Liver (tissue), 9 donors: ENCODE measurements around the gene ST3GAL5. TPM values are rescaled to one million over a fixed set of nuclear protein-coding genes. Genes with fewer than 3 reads are reported as not detected.

ENCODE experiments used
- DNase-seq: peaks from one replicate; pipeline ENCODE4 v3.0.0-alpha.2; 2017; ENCODE audit warnings: low spot score
- H3K27ac ChIP-seq, 2 donors: one replicate each; pipeline ENCODE4 v1.7.0; 2013; ENCODE audit warnings: inconsistent platforms in 2 of 2, low read length in 2 of 2, control low read depth in 1 of 2, low read depth in 1 of 2, mild to moderate bottlenecking in 1 of 2
- H3K27me3 ChIP-seq, 4 donors: one replicate each; pipeline versions ENCODE4 v1.6.1 to v1.7.0; 2013; ENCODE audit warnings: low read length in 3 of 4, inconsistent platforms in 1 of 4, mild to moderate bottlenecking in 1 of 4, moderate library complexity in 1 of 4; ENCODE audit not compliant: control insufficient read depth in 4 of 4, insufficient read depth in 4 of 4
- H3K36me3 ChIP-seq, 4 donors: one replicate each; pipeline versions ENCODE4 v1.6.1 to v1.7.0; 2013; ENCODE audit warnings: low read length in 3 of 4, mild to moderate bottlenecking in 3 of 4, low read depth in 1 of 4, moderate library complexity in 1 of 4; ENCODE audit not compliant: control insufficient read depth in 4 of 4, insufficient read depth in 3 of 4
- H3K4me1 ChIP-seq, 4 donors: one replicate each; pipeline versions ENCODE4 v1.6.1 to v1.7.0; 2013; ENCODE audit warnings: low read length in 3 of 4, mild to moderate bottlenecking in 3 of 4, moderate library complexity in 1 of 4; ENCODE audit not compliant: control insufficient read depth in 4 of 4, insufficient read depth in 4 of 4
- H3K4me3 ChIP-seq, 3 donors: one replicate each; pipeline versions ENCODE4 v1.6.1 to v1.7.0; 2013; ENCODE audit warnings: low read length in 3 of 3, control low read depth in 1 of 3, low read depth in 1 of 3, mild to moderate bottlenecking in 1 of 3
- H3K9ac ChIP-seq, 2 donors: one replicate each; pipeline ENCODE4 v1.7.0; 2013; ENCODE audit warnings: low read length in 2 of 2, mild to moderate bottlenecking in 2 of 2, moderate library complexity in 2 of 2, control low read depth in 1 of 2, low read depth in 1 of 2
- H3K9me3 ChIP-seq, 4 donors: one replicate each; pipeline versions ENCODE4 v1.6.1 to v1.7.0; 2013; ENCODE audit warnings: low read length in 3 of 4; ENCODE audit not compliant: control insufficient read depth in 4 of 4
- EGR1 ChIP-seq, 2 donors: IDR thresholded peaks; 2 replicates each; pipeline ENCODE4 v1.6.1; 2016 to 2018; ENCODE audit warnings: antibody characterized with exemption in 2 of 2, low read depth in 2 of 2
- FOXA1 ChIP-seq: IDR thresholded peaks from 2 replicates; pipeline ENCODE4 v1.6.1; 2016; ENCODE audit warnings: antibody characterized with exemption
- FOXA2 ChIP-seq: IDR thresholded peaks from 2 replicates; pipeline ENCODE4 v1.6.1; 2016; ENCODE audit warnings: antibody characterized with exemption
- GABPA ChIP-seq, 2 donors: IDR thresholded peaks in 1 of 2; conservative IDR thresholded peaks in 1 of 2; 2 replicates each; pipeline ENCODE4 v1.6.1; 2016; ENCODE audit warnings: antibody characterized with exemption in 2 of 2, mild to moderate bottlenecking in 1 of 2, moderate library complexity in 1 of 2
- HNF4A ChIP-seq, 2 donors: conservative IDR thresholded peaks; 2 replicates each; pipeline ENCODE4 v1.6.1; 2016; ENCODE audit warnings: antibody characterized with exemption in 2 of 2, mild to moderate bottlenecking in 2 of 2
- HNF4G ChIP-seq: IDR thresholded peaks from 2 replicates; pipeline ENCODE4 v1.6.1; 2016; ENCODE audit warnings: antibody characterized with exemption
- JUND ChIP-seq, 2 donors: IDR thresholded peaks; 2 replicates each; pipeline ENCODE4 v1.6.1; 2016; ENCODE audit warnings: antibody characterized with exemption in 2 of 2
- NR2F2 ChIP-seq: IDR thresholded peaks from 2 replicates; pipeline ENCODE4 v1.6.1; 2016; ENCODE audit warnings: antibody characterized with exemption
- RAD21 ChIP-seq, 2 donors: IDR thresholded peaks; 2 replicates each; pipeline ENCODE4 v1.6.1; 2016; ENCODE audit warnings: antibody characterized with exemption in 2 of 2, mild to moderate bottlenecking in 2 of 2
- RXRA ChIP-seq, 2 donors: IDR thresholded peaks; 2 replicates each; pipeline ENCODE4 v1.6.1; 2017 to 2018; ENCODE audit warnings: antibody characterized with exemption in 2 of 2, mild to moderate bottlenecking in 1 of 2
- SP1 ChIP-seq: IDR thresholded peaks from 2 replicates; pipeline ENCODE4 v1.6.1; 2018; ENCODE audit warnings: antibody characterized with exemption, mild to moderate bottlenecking
- TAF1 ChIP-seq: conservative IDR thresholded peaks from 2 replicates; pipeline ENCODE4 v1.6.1; 2016; ENCODE audit warnings: antibody characterized with exemption, mild to moderate bottlenecking
- YY1 ChIP-seq: IDR thresholded peaks from 2 replicates; pipeline ENCODE4 v1.6.1; 2016; ENCODE audit warnings: antibody characterized with exemption, mild to moderate bottlenecking
- WGBS: extraction: QIAGEN DNeasy Blood & Tissue Kit; methylation state at CpG from one replicate; pipeline ENCODE4 v1.1.7; 2013; 5-methylcytosine and 5-hydroxymethylcytosine counted together
- polyA plus RNA-seq, 2 donors: library from polyadenylated mRNA; stranded (reverse) in 1 of 2; unstranded in 1 of 2; fragments of 200-250 nt in 1 of 2; fragments of >200 nt in 1 of 2; fragmentation: Nextera tagmentation in 1 of 2; extraction: Ambion mirVana in 1 of 2; gene quantifications; one replicate each; pipeline versions ENCODE4 v1.2.1 to v1.2.3, GENCODE V29; 2013 to 2015
- total RNA-seq, 2 donors: library from RNA; depleted of rRNA; stranded (reverse); fragments of >200 nt; gene quantifications; one replicate each; pipeline ENCODE4 v1.2.3, GENCODE V29; 2014
- TF ChIP-seq, protein P1 (sequence below): fragments of 150-350 bp; IDR thresholded peaks from 2 replicates; pipeline ENCODE4 v1.5.1; 2017; ENCODE audit warnings: improper control_type of control experiment, low read depth, low read length; ENCODE audit not compliant: missing input control
- TF ChIP-seq, protein P2 (sequence below): IDR thresholded peaks from 2 replicates; pipeline ENCODE4 v1.6.1; 2016; ENCODE audit warnings: antibody characterized with exemption
- TF ChIP-seq, protein P3 (sequence below): IDR thresholded peaks from 2 replicates; pipeline ENCODE4 v1.6.1; 2016; ENCODE audit warnings: antibody characterized with exemption, mild to moderate bottlenecking
- TF ChIP-seq, protein P4 (sequence below): IDR thresholded peaks from 2 replicates; pipeline ENCODE4 v1.6.1; 2016; ENCODE audit warnings: antibody characterized with exemption
- TF ChIP-seq, protein P5 (sequence below): IDR thresholded peaks from 2 replicates; pipeline ENCODE4 v1.6.1; 2016; ENCODE audit warnings: antibody characterized with exemption
- donor health status: healthy.
- donor health status: healthy.
- donor health status: healthy.
- donor health status: healthy.
- donor health status: healthy.

Gene ST3GAL5
- total and polyA plus RNA-seq, 4 donors: 4.5 to 17.0 (median 9.0) TPM

DNA sequence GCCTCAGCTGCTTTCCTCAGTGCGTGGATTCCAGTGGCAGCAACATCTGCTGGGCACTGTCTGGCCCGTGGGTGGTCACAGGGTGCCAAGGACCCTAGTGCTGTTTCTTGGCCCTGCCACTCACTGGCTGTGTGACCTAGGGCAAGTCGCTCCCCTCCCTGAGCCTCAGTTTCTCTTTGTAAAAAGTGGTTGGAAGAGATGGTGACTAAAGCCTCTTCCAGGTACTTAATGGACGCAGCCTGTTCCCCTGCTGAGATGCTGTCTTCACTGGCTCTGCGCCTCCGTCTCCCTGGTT, 92.8 kb downstream of the ST3GAL5 start:
- H3K4me3 ChIP-seq: no peak overlapping the region
- no peak overlapping the region for H3K27ac ChIP-seq
- H3K9me3 ChIP-seq: peaks cover 0 to 2% (median 0%) of the 10 kb centered on the region in 4 donors
- H3K36me3 ChIP-seq: no peaks in the 10 kb centered on the region
- no peak for DNase-seq
- no peak overlapping the region for H3K9ac ChIP-seq
- TF ChIP-seq HNF4G (no peak), YY1 (no peak), SP1 (no peak), JUND (IDR thresholded peaks at IDR 0.05) (no peak), TAF1 (no peak), RXRA (IDR thresholded peaks at IDR 0.05) (no peak), FOXA2 (no peak), HNF4A (conservative IDR thresholded peaks at IDR 0.05) (no peak), FOXA1 (no peak), RAD21 (IDR thresholded peaks at IDR 0.05) (no peak), NR2F2 (no peak), GABPA (IDR thresholded peaks at IDR 0.05 in 1 of 2, conservative IDR thresholded peaks at IDR 0.05 in 1 of 2) (no peak), EGR1 (IDR thresholded peaks at IDR 0.05; ENCODE audit: low read depth in 2 of 2) (no peak)
- TF ChIP-seq, protein P1, sequence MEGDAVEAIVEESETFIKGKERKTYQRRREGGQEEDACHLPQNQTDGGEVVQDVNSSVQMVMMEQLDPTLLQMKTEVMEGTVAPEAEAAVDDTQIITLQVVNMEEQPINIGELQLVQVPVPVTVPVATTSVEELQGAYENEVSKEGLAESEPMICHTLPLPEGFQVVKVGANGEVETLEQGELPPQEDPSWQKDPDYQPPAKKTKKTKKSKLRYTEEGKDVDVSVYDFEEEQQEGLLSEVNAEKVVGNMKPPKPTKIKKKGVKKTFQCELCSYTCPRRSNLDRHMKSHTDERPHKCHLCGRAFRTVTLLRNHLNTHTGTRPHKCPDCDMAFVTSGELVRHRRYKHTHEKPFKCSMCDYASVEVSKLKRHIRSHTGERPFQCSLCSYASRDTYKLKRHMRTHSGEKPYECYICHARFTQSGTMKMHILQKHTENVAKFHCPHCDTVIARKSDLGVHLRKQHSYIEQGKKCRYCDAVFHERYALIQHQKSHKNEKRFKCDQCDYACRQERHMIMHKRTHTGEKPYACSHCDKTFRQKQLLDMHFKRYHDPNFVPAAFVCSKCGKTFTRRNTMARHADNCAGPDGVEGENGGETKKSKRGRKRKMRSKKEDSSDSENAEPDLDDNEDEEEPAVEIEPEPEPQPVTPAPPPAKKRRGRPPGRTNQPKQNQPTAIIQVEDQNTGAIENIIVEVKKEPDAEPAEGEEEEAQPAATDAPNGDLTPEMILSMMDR: no peak
- TF ChIP-seq, protein P2, sequence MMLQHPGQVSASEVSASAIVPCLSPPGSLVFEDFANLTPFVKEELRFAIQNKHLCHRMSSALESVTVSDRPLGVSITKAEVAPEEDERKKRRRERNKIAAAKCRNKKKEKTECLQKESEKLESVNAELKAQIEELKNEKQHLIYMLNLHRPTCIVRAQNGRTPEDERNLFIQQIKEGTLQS: no peak
- TF ChIP-seq, protein P3, sequence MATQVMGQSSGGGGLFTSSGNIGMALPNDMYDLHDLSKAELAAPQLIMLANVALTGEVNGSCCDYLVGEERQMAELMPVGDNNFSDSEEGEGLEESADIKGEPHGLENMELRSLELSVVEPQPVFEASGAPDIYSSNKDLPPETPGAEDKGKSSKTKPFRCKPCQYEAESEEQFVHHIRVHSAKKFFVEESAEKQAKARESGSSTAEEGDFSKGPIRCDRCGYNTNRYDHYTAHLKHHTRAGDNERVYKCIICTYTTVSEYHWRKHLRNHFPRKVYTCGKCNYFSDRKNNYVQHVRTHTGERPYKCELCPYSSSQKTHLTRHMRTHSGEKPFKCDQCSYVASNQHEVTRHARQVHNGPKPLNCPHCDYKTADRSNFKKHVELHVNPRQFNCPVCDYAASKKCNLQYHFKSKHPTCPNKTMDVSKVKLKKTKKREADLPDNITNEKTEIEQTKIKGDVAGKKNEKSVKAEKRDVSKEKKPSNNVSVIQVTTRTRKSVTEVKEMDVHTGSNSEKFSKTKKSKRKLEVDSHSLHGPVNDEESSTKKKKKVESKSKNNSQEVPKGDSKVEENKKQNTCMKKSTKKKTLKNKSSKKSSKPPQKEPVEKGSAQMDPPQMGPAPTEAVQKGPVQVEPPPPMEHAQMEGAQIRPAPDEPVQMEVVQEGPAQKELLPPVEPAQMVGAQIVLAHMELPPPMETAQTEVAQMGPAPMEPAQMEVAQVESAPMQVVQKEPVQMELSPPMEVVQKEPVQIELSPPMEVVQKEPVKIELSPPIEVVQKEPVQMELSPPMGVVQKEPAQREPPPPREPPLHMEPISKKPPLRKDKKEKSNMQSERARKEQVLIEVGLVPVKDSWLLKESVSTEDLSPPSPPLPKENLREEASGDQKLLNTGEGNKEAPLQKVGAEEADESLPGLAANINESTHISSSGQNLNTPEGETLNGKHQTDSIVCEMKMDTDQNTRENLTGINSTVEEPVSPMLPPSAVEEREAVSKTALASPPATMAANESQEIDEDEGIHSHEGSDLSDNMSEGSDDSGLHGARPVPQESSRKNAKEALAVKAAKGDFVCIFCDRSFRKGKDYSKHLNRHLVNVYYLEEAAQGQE: no peak
- TF ChIP-seq, protein P4, sequence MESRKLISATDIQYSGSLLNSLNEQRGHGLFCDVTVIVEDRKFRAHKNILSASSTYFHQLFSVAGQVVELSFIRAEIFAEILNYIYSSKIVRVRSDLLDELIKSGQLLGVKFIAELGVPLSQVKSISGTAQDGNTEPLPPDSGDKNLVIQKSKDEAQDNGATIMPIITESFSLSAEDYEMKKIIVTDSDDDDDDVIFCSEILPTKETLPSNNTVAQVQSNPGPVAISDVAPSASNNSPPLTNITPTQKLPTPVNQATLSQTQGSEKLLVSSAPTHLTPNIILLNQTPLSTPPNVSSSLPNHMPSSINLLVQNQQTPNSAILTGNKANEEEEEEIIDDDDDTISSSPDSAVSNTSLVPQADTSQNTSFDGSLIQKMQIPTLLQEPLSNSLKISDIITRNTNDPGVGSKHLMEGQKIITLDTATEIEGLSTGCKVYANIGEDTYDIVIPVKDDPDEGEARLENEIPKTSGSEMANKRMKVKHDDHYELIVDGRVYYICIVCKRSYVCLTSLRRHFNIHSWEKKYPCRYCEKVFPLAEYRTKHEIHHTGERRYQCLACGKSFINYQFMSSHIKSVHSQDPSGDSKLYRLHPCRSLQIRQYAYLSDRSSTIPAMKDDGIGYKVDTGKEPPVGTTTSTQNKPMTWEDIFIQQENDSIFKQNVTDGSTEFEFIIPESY: no peak
- TF ChIP-seq, protein P5, sequence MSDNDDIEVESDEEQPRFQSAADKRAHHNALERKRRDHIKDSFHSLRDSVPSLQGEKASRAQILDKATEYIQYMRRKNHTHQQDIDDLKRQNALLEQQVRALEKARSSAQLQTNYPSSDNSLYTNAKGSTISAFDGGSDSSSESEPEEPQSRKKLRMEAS: no peak
- H3K4me1 ChIP-seq: peaks cover 19 to 61% (median 42%) of the 10 kb centered on the region in 4 donors
- H3K27me3 ChIP-seq: no peaks in the 10 kb centered on the region
- 88% methylated on average over 6 of the region's 6 CpGs for WGBS
